Stimulated activated CD4-positive, alpha-beta T cell treated with anti-CD3 and anti-CD28 coated beads, TNF-alpha, amount 100 ng/mL, for 1 hour (primary cell): ENCODE data around the gene ARHGAP26.
"Not testable (repeated sequence)": the region's sequence is repeated elsewhere in the genome, so short reads cannot be mapped to it uniquely, and the experiment has no call there.

Experiments
- DNase-seq, 3 donors: peaks; one replicate each; pipeline ENCODE4 v3.0.0-alpha.2; 2020; ENCODE audit warnings: low read depth in 3 of 3, low spot score in 1 of 3

ARHGAP26 gene

DNA sequence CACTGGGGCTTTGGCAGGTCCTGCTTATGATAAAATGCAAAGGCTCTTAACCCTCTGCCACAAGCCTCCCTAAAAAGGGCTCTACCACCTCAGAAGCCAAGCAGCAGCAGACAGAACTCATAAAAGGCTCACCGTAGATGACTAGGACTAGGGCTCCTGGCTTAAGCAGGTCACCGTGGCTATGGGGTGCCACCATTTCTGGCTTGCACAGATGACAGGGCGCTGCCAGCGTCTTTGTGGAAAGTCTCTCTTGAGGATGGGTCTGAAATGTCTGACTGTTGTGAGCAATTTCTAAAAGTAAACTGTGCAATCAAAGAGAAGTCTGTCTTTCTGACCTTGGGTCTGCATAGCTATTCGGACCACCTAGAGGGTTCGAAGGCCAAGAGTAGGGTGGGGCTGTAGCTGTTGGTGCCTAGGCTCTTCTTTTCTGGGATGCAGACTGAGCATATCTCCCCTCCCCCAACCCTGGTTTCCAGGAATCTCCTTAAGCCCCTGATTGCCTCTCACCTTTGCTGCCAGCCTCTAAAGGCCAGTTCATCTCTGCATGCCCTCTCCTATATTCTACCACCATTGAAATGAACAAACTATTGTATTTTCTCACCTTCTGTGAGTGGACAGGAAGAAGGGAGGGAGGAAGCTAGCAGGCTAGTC, 307.4 kb downstream of the ARHGAP26 start:
- no peak for DNase-seq

DNA sequence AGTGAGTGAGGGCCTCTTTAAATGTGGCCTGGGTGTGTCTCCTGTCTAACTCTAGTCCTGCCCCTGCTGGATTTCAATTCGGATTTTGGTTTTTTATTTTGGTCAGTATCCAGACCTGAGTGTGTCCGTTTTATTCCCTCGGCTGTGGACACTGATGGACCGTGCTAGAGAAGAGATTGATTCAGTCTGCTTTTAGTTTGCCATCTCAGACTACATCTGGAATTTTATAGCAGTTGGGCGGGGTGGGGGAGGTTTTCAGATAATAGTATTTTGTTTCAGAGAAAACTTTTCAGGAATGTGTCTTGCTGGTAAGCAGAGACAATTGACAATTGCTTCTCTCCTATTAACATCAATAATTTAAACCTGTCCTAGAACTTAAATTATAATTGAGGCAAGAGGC, 308.1 kb downstream of the ARHGAP26 start:
- DNase-seq: no peak

DNA sequence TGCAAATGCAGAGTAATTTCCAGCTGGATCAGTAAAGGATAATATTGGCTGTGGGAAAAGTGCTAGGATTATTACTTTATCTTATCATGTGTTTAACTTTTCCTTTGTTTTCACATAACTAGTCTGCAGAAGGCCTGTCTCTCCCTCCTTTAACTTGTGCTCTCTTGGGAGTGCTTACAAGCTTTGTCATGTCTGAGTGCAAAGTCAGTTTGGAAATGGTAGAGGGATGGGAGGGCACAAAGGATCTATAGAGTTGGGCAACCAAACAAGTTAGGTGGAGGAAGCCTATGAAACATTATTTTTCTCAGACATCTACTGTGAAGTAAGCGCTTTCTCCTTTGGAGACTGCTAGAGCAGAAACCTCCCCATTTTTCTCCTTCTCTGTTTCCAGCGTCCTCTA, 308.8 kb downstream of the ARHGAP26 start:
- DNase-seq: no peak

DNA sequence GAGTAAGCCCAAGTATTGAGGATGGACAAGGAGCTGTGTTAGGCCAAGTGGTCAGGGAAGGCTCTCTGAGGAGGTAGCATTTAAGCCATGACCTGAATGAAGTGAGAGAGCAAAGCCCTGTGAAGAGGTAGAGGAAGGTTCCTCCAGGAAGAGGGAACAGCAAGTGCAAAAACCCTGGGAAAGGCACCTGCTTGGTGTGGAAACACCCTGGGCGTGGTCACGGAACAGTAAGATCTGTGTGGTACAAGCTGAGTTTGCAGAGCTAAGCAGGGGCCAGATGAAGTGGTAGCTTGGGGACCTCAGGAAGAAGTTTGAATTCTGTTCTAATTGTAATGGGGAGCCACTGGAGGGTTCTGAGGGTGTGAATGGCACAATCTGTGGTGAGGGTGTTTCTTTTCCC, 310.2 kb downstream of the ARHGAP26 start:
- no peak for DNase-seq

DNA sequence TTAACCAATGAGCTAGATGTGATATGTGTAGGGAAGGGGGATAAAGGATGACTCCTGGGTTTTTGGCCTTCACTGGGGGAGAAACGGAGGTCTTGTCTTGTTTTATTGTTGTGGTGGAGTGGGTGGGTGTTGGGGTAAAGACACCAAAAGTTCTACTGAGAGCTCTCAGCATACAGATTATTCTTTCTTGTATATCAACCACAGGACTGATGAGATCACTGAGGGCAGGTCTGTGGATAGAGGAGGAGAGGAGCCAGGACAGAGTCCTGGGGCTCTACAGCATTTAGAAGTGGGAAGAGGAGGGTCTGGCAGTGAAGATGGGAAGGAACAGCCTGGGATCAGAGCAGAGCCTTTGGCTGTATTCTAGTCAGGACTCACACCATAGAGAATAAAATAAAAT, 310.8 kb downstream of the ARHGAP26 start:
- DNase-seq: no peak

DNA sequence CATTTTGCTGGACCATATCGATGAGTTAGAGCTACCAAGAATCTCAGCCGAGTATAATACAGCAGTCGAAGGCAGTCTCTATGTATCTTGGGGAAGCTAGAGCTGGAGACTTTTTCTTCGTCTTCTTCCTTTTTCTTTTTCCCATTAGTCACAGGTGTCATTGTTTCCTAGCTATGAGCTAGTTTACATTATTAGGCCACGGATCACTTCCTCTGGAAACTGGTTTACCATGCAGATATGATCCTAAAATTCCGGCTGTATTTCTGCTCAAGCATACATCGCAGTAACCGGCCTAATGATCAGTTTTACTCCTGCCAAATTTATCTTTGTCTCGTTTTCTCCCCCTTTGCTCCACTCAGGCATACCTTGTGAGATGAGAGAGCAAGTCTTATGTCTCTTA, 312.8 kb downstream of the ARHGAP26 start:
- DNase-seq: no peak

DNA sequence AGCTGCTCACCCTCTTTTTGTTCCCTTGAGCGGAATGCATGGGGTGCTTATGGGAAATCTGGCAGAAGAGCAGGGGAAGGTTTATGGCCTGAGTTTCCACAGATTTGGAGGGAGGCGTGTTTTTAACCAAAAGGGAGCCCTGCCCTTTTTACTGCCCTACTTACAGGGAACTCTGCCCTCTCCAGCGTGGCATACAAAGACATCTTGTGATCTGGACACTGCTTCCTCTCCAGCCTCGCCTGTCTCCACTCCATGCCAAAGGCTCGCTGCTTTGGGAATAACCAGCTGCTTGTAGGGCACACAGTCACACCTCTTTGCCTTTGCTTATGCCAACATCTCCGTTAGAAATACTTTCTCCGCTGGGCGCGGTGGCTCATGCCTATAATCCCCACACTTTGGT, 314.2 kb downstream of the ARHGAP26 start:
- DNase-seq: no peak

DNA sequence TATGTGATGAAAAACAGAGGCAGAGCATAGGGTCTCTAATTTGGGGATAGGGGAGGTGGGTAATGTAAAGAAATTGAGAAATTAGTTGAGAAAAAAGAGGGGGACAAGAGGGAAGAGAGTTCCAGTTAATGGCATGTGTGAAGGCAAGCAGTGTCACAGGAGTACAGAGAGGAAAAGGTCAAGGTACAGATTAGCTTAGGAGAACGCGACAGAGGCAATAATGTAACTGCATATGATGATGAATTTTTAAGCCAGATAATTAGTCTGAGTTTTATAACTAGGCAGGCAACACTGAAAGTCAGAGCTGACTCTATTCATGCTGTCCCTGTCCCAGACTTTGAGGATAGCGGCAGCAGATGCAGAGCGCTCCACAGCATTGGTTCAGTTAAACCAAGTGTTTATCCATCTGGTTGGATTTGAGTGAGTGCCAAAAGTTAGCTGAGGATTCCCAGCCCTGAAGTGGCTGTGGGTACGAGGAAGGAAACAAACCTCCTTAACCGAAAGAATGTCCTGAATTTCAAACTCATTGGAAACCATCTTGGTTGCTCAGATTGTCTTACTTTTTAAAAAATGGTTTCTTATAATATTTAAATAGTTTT, 315.2 kb downstream of the ARHGAP26 start:
- DNase-seq: no peak

DNA sequence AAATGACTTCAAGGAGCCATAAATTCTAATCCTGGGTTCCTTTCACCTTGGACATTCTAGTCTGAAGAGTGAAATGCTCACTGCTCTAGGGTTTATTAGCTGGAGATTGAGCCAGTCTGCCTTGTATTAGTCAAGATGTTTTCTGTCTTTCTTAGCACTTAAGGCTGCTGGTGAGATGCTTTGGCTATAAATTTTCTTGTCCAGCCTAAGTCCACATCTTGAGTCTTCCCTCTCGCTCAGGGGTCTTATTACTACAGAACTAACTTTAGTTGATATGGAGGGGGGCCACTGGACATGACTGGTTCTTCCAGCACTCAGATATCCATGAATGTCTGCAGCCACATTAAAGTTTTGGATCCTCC, 316.4 kb downstream of the ARHGAP26 start:
- no peak for DNase-seq

DNA sequence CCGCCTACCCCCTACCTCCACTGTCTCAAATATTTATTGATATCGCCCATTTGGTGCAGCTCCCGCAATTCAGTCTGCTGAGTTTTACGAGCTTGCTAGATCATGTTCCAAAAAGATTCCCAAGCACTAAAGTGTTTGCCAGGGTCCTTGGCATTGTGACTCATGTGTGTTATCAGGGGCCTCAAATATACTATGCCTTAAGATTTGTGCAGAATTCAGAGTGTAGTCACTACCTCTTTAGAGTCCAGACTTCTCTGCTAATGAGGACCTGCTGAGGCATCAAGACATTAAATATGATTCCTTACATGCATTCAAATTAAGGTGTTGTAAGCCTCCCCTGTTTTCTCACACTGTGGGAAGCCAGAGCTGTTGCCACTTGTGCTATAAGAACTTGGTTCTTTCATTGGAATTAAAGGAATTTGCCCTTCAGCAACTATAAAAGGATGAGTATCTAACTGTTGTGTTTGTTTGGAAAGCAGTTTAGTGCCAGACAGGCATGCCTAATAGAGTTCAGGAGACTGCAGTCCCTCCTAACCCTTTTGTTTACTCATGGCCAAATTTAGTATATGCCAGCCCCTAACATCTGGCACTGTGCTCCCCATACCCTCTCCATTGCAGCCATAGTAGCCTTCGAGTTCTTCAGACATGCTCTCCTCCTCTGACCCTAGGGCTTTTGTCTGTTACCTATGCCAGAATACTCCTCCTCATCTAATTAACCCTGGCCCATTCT, 316.9 kb downstream of the ARHGAP26 start:
- DNase-seq: no peak

DNA sequence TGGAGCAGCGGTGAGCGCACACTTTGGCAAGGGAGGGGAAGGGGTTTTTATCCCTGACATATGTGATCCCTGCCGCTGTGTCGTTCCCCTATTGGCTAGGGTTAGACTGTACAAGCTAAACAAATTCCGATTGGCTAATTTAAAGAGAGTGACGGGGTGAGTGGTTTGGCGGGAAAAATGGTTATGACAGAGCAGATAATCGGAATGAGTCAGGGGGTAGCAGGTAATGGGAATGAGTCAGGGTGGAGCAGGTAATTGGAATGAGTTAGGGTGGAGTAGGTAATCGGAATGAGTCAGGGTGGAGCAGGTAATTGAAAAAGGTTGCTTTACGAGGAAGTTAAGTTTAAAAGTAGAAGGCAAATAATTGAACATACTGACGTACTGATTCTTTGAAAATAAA, 318.5 kb downstream of the ARHGAP26 start:
- not testable (repeated sequence) for DNase-seq

DNA sequence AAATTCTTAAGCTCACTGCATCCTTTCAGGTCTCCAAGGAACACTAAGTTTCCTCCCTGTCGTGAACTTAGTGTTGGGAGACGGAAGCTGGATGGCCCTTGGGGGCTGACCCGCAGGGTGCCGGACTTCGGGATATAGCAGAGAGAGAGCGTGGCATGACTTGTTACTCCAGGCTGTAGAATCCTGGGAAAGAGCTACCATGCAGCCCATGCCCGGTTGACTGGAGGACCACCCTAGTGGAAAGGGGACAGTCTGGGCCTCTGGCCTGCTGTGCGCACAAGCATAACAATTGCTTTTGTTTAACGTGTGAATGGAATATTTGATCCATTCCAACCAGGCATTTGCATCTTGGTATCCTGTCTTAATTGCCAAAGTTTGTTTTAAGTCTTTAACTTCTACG, 319.9 kb downstream of the ARHGAP26 start:
- DNase-seq: not testable (repeated sequence)

DNA sequence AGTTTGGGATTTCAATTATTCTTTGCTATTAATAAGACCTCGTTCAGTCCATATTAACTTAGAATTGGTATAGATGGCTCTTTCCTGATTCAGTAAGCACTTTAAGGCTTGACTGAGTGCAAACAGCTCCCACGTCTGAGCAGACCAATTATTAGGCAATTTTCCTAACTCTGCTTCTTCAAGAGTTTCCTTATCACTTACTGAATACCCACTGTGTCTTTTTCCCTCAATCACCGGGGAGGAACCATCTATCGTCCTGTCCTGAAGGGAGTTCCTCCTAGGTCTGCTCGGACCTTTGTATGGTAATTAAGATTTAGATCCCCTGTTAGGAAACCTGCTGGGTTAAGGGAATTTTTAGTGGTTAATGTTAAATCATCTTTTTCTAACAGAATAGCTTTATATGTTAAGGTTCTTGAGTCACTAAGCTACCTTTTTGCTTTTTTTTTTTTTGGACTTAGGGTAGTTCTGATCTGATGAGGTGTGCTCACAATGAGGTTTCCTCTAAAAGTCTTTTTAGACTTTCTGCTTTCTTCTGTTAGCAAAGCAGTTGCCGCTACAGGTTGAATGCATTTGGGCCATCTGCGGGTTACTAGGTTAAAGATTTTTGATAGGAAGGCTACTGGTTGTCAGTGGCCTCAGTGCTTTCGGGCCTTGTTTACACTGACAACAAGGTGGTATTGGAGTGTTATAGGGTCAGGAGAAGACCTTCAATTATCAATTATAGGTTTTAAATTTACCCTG, 322.7 kb downstream of the ARHGAP26 start:
- not testable (repeated sequence) for DNase-seq

DNA sequence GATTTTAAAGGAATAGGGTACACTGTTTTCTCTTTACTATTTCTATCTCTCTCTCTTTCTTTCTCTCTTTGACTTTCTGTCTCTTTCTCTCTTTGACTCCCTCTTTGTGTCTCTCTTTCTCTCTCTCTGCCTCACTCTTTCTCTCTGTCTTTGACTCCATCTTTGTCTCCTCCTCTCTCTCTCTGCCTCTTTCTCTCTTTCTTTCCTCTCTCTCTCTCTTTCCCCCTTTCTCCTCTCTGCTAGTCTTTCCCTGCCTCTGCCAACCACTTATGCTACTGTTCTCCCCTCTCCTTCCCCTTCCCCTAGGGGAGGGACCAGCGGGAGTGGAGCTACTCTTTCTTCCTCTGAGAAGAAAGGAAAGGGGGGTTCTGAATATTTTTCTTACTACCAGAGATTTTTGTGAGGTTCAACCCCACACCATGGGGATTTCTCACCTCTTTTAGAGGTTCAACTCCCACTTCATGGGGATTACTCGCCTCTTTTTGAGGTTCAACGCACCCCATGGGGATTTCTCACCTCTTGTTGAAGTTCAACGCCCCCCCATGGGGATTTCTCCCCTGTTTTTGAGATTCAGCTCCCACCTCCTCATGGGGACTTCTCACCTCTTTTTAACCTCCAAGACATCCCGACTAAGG, 323.4 kb downstream of the ARHGAP26 start:
- DNase-seq: no peak

DNA sequence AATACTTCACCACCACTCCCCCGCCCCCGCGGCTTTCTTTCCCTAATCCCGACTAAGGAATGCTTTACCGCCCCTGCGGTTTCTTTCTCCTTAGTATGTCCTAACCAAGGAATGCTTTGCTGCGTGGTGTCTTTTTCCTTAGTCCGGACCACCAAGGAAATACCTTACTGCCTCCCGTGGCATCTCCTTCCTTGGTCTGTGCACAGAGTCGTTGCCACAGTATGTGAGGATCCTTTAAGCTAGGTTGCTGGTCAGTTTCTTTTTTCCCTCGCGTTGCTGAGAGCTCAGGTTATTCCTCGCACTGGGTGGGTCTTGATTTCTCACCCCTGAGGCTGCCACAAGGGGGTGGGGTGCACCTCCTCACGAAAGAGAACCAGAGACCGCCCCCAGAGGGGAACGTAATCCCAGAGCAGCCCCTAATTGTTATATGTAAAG, 323.9 kb downstream of the ARHGAP26 start:
- DNase-seq: no peak

DNA sequence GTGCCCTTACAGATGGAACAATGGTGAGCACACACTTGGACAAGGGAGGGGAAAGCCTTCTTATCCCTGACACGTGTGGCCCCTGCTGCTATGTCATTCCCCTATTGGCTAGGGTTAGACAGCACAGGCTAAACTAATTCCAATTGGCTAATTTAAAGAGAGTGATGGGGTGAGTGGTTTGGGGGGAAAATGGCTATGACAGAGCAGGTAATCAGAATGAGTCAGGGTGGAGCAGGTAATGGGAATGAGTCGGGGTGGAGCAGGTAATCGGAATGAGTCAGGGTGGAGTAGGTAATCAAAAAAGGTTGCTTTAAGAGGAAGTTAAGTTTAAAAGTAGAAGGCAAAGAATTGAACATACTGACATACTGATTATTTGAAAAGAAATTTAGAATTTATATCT, 324.4 kb downstream of the ARHGAP26 start:
- not testable (repeated sequence) for DNase-seq

DNA sequence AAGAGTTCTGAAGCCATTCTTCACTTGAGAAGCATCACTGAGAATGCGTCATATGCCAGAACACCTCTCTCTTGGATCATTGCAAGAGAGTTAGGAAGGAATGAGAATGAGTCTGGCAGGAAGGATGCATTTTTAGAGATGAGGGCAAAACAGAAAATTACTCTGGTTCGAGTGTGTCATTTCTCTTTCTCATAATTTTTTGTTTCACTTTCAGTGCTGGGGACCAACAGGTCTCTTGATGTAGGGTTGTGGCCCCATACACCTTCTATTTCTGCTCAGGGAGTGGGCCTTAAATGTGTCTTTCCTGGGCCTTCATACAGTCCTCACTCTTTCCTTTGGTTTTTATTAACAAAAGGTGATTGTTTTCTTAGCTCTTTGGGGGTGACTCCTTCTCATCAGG, 330.9 kb downstream of the ARHGAP26 start:
- no peak for DNase-seq

DNA sequence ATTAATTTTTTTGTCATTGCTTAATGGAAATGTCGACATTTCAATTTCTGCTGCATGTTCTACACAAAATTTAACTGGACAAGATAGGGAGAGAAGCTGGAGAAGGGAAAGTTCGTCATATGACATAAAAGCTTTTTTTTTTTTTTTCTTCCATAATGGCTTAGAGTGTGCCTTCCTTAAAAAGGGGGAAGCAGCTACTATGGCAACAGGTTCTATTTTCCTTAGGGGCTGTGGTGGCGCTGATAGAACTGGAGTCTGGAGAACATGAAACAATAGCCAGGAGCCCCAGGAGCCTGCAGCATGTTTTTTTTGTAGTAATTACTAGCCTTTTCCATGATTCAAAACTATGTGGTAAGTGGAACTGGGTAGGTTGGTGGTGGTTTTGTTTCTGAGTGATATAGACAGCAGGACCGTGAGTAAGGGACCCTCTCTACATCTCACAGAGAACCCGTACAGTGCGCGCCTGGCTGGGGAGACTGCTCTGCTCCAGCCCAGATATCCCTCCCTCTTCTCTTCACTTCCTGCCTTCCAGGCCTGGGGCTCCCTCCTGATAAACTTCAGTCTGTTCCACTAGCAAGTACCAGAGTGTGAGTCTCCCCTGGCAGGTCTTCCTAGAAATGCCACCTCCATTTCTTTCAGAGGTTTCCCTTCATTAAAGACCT, 331.7 kb downstream of the ARHGAP26 start:
- no peak for DNase-seq

DNA sequence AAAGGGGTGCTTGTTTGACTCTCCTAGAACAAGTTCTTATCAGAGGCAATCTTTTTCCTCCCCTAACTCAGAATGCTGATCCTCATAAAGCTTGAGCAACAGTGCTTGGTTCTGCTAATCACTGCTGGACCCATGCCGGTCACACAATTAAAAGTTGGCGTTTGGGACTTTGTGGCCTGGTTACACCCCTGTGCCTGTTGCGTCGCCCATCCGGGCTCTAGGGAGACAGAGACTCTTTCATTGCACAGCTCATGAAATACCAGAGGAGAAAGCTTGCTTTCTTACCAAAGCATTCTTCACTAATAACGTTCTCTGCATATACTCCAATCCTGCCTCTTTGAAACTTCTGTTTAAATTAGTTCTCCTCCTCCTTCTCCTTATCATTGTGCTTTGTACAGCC, 332.2 kb downstream of the ARHGAP26 start:
- DNase-seq: no peak

DNA sequence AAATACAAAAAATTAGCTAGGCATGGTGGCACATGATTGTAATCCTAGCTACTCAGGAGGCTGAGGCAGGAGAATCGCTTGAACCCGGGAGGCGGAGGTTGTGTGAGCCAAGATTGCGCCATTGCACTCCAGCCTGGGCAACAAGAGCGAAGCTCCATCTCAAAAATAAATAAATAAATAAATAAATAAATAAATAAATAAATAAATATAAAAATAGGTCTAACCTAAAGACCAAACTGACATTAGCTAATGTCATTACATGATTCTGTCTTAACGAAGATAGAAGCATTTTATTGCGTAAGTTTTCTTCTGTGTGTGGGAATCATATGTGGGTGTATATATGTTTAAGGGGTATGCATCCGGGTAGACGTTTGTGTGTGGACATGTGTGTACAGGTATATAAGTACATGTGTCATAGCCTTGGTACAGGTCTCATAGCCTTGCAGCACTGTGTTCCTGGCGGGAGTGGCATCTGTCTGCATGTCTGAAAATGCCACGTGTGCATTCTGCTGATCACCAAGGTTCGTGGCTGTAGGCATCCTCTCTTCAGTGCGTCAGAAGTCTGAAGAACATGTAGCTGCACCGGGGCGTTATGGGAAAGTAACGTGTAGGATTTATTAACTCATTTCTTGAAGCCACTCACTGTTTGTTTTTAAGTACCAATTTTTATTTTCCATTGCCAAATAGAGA, 335.2 kb downstream of the ARHGAP26 start:
- no peak for DNase-seq
